GM12875 (cell line): ENCODE data around the gene CTNNB1.
"Not testable (repeated sequence)": the region's sequence is repeated elsewhere in the genome, so short reads cannot be mapped to it uniquely, and the experiment has no call there.

ENCODE experiments used
- H3K4me3 ChIP-seq: one replicate; pipeline ENCODE4 v1.5.1; 2011; ENCODE audit warnings: low read depth, low read length, control low read depth
- TF ChIP-seq, protein P1 (sequence below): IDR thresholded peaks from 2 replicates; pipeline ENCODE4 v1.5.1; 2011; ENCODE audit warnings: low read depth, mild to moderate bottlenecking, control low read depth, inconsistent platforms, low read length, moderate library complexity, borderline replicate concordance; ENCODE audit not compliant: insufficient read depth

CTNNB1 gene

DNA sequence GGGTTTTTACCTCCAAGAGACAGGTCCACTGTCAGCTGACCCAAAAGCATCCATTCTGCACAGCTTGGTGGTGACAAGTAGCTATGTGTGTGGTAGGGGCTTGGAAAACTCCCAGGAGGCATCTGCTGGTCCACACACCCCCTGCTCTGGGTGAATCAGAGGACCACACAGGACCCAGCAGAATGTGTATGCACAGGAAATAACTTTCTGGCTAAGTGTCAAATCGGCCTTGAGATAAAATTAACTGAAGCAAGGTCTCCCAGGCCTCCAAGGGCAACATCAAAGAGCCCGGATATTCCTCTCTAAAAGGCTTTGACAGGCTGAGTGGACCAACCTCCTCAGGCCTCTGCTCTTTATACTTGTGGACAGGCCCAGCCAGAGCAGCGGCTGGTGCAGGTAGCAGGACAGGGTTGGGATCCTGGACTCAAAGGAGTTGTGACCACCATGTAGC lies 66.5 kb downstream of the CTNNB1 start:
- TF ChIP-seq, protein P1, sequence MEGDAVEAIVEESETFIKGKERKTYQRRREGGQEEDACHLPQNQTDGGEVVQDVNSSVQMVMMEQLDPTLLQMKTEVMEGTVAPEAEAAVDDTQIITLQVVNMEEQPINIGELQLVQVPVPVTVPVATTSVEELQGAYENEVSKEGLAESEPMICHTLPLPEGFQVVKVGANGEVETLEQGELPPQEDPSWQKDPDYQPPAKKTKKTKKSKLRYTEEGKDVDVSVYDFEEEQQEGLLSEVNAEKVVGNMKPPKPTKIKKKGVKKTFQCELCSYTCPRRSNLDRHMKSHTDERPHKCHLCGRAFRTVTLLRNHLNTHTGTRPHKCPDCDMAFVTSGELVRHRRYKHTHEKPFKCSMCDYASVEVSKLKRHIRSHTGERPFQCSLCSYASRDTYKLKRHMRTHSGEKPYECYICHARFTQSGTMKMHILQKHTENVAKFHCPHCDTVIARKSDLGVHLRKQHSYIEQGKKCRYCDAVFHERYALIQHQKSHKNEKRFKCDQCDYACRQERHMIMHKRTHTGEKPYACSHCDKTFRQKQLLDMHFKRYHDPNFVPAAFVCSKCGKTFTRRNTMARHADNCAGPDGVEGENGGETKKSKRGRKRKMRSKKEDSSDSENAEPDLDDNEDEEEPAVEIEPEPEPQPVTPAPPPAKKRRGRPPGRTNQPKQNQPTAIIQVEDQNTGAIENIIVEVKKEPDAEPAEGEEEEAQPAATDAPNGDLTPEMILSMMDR, result no peak
- H3K4me3 ChIP-seq, result no peak overlapping the region

DNA sequence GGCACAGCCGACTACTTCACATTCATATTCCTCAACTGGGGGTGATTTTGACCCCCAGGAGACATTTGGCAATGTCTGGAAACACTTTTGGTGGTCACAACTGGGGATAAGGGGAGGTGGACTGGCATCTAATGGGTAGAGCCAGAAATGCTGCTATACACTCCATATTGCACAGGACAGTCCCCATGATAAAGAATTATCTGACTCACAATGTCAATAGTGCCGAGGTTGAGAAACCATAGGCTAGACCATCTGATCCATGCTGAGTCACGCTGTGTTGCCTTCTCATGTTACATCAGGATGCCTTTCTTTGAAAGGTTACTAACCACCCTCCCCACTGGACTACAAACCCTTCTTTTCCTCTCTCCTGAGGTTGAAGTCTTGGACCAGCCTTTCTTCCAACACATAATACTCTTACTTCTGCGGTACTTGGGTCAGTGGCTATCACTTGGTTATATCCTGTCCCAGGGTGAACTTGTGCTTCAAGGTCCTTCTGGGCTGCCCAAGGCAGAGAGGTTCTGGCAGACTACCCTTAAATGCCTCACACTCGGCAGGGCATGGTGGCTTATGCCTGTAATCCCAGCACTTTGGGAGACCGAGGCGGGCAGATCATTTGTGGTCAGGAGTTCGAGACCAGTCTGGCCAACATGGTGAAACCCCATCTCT lies 68.8 kb downstream of the CTNNB1 start:
- TF ChIP-seq, protein P1, result no peak
- H3K4me3 ChIP-seq, result no peak overlapping the region

DNA sequence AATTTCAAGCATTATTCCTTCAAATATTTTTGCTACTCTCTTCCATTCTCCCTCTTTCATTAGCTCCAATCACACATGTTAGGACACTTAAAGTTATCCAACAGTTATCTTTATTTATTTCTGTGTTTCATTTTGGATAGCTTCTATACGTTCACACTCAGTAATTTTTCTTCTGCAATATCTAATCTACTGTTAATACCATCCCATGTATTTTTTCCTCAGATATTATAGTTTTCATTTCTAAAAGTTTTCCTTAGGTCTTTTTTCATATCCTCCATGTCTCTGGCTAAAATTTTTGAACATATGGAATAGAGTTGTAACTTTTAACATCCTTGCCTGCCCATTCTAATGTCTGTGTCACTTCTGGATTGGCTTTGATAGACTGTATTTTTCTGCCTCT lies 73.4 kb downstream of the CTNNB1 start:
- TF ChIP-seq, protein P1, result no peak
- no peak overlapping the region for H3K4me3 ChIP-seq

DNA sequence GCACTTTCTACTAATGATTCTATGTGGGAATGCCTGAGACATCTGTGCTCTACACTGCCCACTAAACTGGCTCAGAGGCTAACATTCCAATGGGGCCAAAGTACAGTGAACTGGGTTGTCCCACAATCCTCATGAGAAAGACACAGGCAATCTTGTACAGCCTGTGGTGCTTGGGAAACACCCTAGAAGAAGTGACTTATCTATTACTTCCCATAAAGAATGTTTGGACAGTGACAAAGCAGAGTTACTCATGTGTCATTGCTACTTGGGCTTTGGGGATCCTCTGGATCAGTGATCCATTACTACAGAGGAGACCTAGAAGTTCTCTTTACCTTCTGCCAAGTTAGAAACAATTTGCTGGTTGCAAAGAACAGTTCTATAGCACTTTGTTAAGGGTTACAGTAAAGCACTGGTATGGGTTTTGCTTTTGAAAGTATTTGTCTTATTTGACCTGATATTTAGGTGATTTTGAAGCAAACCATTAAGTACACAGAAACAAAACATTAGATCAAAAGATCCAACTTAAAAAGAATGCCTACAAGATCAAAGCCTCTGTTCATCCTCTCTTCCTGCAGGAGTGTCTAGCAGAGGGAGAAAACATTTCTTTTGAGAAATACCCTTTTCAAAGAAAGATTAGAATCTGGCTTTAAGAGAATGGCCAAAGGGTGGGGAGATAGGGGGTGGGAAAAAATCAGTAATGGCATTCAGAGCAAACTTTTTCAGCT lies 75.8 kb downstream of the CTNNB1 start:
- TF ChIP-seq, protein P1, result no peak

DNA sequence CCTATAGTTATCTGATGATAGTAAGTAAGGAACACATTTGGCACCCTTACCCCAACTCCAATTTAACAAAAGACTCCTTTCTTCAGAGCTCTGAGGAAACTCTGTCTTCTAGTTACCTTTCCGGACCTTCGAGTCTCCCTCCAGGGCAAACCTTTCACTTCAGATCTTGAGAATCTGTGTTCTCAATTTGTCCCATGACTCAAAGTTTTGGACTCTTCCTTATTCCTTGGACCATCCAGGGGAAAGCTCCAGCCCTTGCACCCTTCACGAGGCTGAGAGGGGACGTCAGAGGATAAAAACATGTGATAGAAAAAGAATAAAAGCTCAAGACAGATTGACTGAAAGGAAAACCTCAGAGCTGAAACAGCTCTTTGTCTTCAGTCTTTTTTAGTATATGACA lies 76.9 kb downstream of the CTNNB1 start:
- H3K4me3 ChIP-seq, result no peak overlapping the region
- TF ChIP-seq, protein P1, result no peak

More for the DNA sequence above, 75.8 kb downstream of the CTNNB1 start:
- H3K4me3 ChIP-seq, result no peak overlapping the region

DNA sequence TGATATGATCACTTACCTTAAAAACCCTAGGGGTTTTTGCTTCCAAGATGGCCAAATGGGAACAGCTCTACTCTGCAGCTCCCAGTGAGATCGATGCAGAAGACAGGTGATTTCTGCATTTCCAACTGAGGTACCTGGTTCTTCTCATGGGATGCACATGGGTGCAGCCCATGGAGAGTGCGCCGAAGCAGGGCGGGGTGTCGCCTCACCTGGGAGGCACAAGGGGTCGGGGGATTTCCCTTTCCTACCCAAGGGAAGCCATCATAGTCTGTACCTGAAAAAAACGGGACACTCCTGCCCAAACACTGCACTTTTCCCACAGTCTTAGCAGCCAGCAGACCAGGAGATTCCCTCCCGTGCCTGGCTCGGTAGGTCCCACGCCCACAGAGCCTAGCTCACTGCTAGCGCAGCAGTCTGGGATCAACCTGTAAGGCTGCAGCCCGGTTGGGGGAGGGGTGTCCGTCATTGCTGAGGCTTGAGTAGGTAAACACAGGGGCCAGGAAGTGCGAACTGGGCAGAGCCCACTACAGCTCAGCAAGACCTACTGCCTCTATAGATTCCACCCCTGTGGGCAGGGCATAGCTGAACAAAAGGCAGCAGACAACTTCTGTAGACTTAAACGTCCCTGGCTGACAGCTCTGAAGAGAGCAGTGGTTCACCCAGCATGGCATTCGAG lies 78.6 kb downstream of the CTNNB1 start:
- TF ChIP-seq, protein P1, result no peak
- no peak overlapping the region for H3K4me3 ChIP-seq

DNA sequence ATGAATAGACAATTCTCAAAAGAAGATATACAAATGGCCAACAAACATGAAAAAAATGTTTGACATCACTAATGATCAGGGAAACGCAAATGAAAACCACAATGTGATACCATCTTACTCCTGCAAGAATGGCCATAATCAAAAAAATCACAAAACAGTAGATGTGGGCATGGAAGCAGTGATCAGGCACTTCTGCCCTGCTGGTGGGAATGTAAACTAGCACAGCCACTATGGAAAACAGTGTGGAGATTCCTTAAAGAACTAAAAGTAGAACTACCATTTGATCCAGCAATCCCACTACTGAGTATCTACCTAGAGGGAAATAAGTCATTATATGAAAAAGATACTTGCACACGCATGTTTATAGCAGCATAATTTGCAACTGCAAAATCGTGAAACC lies 85.6 kb downstream of the CTNNB1 start:
- H3K4me3 ChIP-seq, result not testable (repeated sequence)
